H1 (cell line): Measurements from ENCODE around the gene AGAP3. TPM values are rescaled to one million over a fixed set of nuclear protein-coding genes. Genes with fewer than 3 reads are reported as not detected.

Experiments
- CTCF ChIA-PET: fragments of 300-600 bp; sonication (Branson Sonifier 250); formaldehyde crosslinking; loops from one replicate; lab custom pipeline; 2021; ENCODE audit not compliant: partially characterized antibody; lab: Charles Lee
- POLR2A ChIA-PET: fragments of 300-600 bp; sonication (Branson Sonifier 250); formaldehyde crosslinking; loops from one replicate; lab custom pipeline; 2021; ENCODE audit warnings: inconsistent platforms; ENCODE audit not compliant: partially characterized antibody; lab: Charles Lee
- DNase-seq, 2 experiments: peaks; one replicate each; pipeline versions ENCODE4 v3.0.0 to v3.0.0-alpha.2; 2010 to 2022; ENCODE audit warnings: low spot score in 2 of 2, low read depth in 1 of 2, mixed read lengths in 1 of 2
- FAIRE-seq: peaks from 2 replicates; lab custom pipeline; 2011; peaks lifted over from hg19 to GRCh38; lab: Jason Lieb, UNC
- H2AFZ ChIP-seq: 2 replicates; pipeline ENCODE4 v1.8.1; 2012; ENCODE audit warnings: low read length, inconsistent platforms
- H2AK5ac ChIP-seq: 2 replicates; pipeline ENCODE4 v1.6.1; 2013; ENCODE audit warnings: low read depth, low read length
- H2BK120ac ChIP-seq: replicated peaks from 2 replicates; pipeline ENCODE3; 2013; ENCODE audit warnings: low read depth, low read length, inconsistent platforms
- H2BK12ac ChIP-seq: 2 replicates; pipeline ENCODE4 v1.6.1; 2013; ENCODE audit warnings: low read depth, low read length
- H2BK15ac ChIP-seq: 2 replicates; pipeline ENCODE4 v1.6.1; 2013; ENCODE audit warnings: low read length
- H2BK20ac ChIP-seq: 2 replicates; pipeline ENCODE4 v1.6.1; 2013; ENCODE audit warnings: low read length
- H2BK5ac ChIP-seq: 2 replicates; pipeline ENCODE4 v1.6.1; 2013; ENCODE audit warnings: low read depth, low read length
- H3K14ac ChIP-seq: 2 replicates; pipeline ENCODE4 v1.6.1; 2013; ENCODE audit warnings: inconsistent platforms; ENCODE audit not compliant: insufficient read length
- H3K18ac ChIP-seq: 2 replicates; pipeline ENCODE4 v1.6.1; 2013; ENCODE audit warnings: low read length; ENCODE audit errors: extremely low read depth
- H3K23ac ChIP-seq: 2 replicates; pipeline ENCODE4 v1.6.1; 2013; ENCODE audit warnings: inconsistent platforms; ENCODE audit not compliant: insufficient read length
- H3K23me2 ChIP-seq: 2 replicates; pipeline ENCODE4 v1.6.1; 2013; ENCODE audit warnings: low read depth, low read length
- H3K27ac ChIP-seq: 2 replicates; pipeline ENCODE4 v1.6.1; 2011; ENCODE audit warnings: low read depth, low read length, inconsistent platforms
- H3K27me3 ChIP-seq, 4 experiments: replicated peaks in 1 of 4; 1 replicate in 1 of 4; 2 replicates in 3 of 4; pipeline versions ENCODE4 v1.6.1 to v1.8.1; 2011 to 2013; ENCODE audit warnings: low read length in 3 of 4, mild to moderate bottlenecking in 3 of 4, inconsistent platforms in 2 of 4, mixed read lengths in 2 of 4, moderate library complexity in 1 of 4; ENCODE audit not compliant: control insufficient read depth in 3 of 4, insufficient read depth in 3 of 4; ENCODE audit errors: extremely low read depth in 1 of 4
- H3K36me3 ChIP-seq, 4 experiments: 2 replicates each; pipeline versions ENCODE4 v1.6.1 to v1.8.1; 2011 to 2013; ENCODE audit warnings: mild to moderate bottlenecking in 4 of 4, low read length in 3 of 4, moderate library complexity in 2 of 4, control low read depth in 1 of 4, inconsistent platforms in 1 of 4; ENCODE audit not compliant: insufficient read depth in 4 of 4, control insufficient read depth in 2 of 4
- H3K4ac ChIP-seq: replicated peaks from 2 replicates; pipeline ENCODE3; 2013; ENCODE audit warnings: low read length, low read depth, mixed read lengths, inconsistent platforms; ENCODE audit not compliant: insufficient read length
- H3K4me1 ChIP-seq, 4 experiments: replicated peaks in 1 of 4; 1 replicate in 1 of 4; 2 replicates in 3 of 4; pipeline versions ENCODE4 v1.6.1 to v1.8.1; 2011 to 2013; ENCODE audit warnings: low read length in 3 of 4, inconsistent platforms in 2 of 4, mixed read lengths in 1 of 4; ENCODE audit not compliant: insufficient read depth in 4 of 4, control insufficient read depth in 3 of 4
- H3K4me2 ChIP-seq, 2 experiments: 2 replicates each; pipeline versions ENCODE4 v1.6.1 to v1.8.1; 2011 to 2013; ENCODE audit warnings: low read depth in 2 of 2, low read length in 2 of 2, control low read depth in 1 of 2, inconsistent platforms in 1 of 2, mild to moderate bottlenecking in 1 of 2; ENCODE audit not compliant: insufficient read depth in 1 of 2
- H3K4me3 ChIP-seq, 4 experiments: fragments of 200-600, 300-600 bp in 1 of 4; sonication (generic), shearing (Covaris generic), sonication (Bioruptor Twin) in 1 of 4; 2 replicates each; pipeline versions ENCODE4 v1.5.1 to v1.8.1; 2011 to 2016; ENCODE audit warnings: low read length in 4 of 4, low read depth in 3 of 4, control low read depth in 2 of 4, inconsistent platforms in 2 of 4, mild to moderate bottlenecking in 2 of 4, mixed read lengths in 1 of 4, moderate library complexity in 1 of 4; ENCODE audit not compliant: insufficient read depth in 2 of 4; ENCODE audit errors: extremely low read depth in 1 of 4
- H3K56ac ChIP-seq: replicated peaks from 2 replicates; pipeline ENCODE3; 2013; ENCODE audit warnings: low read depth, mild to moderate bottlenecking, mixed read lengths, low read length, inconsistent platforms; ENCODE audit not compliant: insufficient read length
- H3K79me1 ChIP-seq: 2 replicates; pipeline ENCODE4 v1.6.1; 2013; ENCODE audit warnings: low read depth, low read length, control low read depth
- H3K79me2 ChIP-seq, 2 experiments: 2 replicates each; pipeline versions ENCODE4 v1.6.1 to v1.8.1; 2012 to 2013; ENCODE audit warnings: low read length in 2 of 2, mild to moderate bottlenecking in 2 of 2, inconsistent platforms in 1 of 2; ENCODE audit not compliant: insufficient read depth in 2 of 2, control insufficient read depth in 1 of 2
- H3K9ac ChIP-seq, 4 experiments: replicated peaks in 1 of 4; 1 replicate in 1 of 4; 2 replicates in 3 of 4; pipeline versions ENCODE4 v1.6.1 to v1.8.1; 2011 to 2013; ENCODE audit warnings: low read depth in 3 of 4, low read length in 3 of 4, control low read depth in 2 of 4, mild to moderate bottlenecking in 2 of 4, moderate library complexity in 2 of 4, inconsistent platforms in 1 of 4; ENCODE audit errors: extremely low read depth in 1 of 4
- H3K9me3 ChIP-seq, 2 experiments: 2 replicates each; pipeline versions ENCODE4 v1.6.1 to v1.8.1; 2012 to 2013; ENCODE audit warnings: mild to moderate bottlenecking in 2 of 2, moderate library complexity in 2 of 2, control low read depth in 1 of 2, inconsistent platforms in 1 of 2, low read depth in 1 of 2, low read length in 1 of 2, mixed read lengths in 1 of 2; ENCODE audit not compliant: insufficient read depth in 2 of 2
- H4K20me1 ChIP-seq, 2 experiments: replicated peaks in 1 of 2; 2 replicates each; pipeline versions ENCODE3 to v1.8.1; 2011 to 2013; ENCODE audit warnings: inconsistent platforms in 2 of 2, low read length in 2 of 2, mild to moderate bottlenecking in 1 of 2; ENCODE audit not compliant: insufficient read depth in 2 of 2, control insufficient read depth in 1 of 2
- H4K5ac ChIP-seq: 2 replicates; pipeline ENCODE4 v1.6.1; 2013; ENCODE audit warnings: low read length, low read depth, mixed read lengths, inconsistent platforms; ENCODE audit not compliant: insufficient read length
- H4K8ac ChIP-seq: 2 replicates; pipeline ENCODE4 v1.8.0; 2013; ENCODE audit warnings: mild to moderate bottlenecking, moderate library complexity, low read length, inconsistent platforms; ENCODE audit not compliant: insufficient read depth; ENCODE audit errors: extremely low read depth
- H4K91ac ChIP-seq: replicated peaks from 2 replicates; pipeline ENCODE3; 2013; ENCODE audit warnings: low read length, mixed read lengths, inconsistent platforms; ENCODE audit not compliant: insufficient read length
- BCL11A ChIP-seq, 2 experiments: IDR thresholded peaks; one replicate each; pipeline ENCODE4 v1.6.1; 2011; ENCODE audit warnings: low read depth in 2 of 2, low read length in 2 of 2, mild to moderate bottlenecking in 2 of 2
- CBX8 ChIP-seq: fragments of 300-800, 300-1000 bp; sonication (generic); IDR thresholded peaks from 2 replicates; pipeline ENCODE4 v1.7.1; 2016; ENCODE audit warnings: low read depth, low read length, borderline replicate concordance
- CHD1 ChIP-seq: IDR thresholded peaks from 2 replicates; pipeline ENCODE4 v1.6.1; 2012; ENCODE audit warnings: low read depth, low read length, improper control_type of control experiment
- EGR1 ChIP-seq: IDR thresholded peaks from 2 replicates; pipeline ENCODE4 v1.6.1; 2011; ENCODE audit warnings: low read depth, low read length, borderline replicate concordance
- FOSL1 ChIP-seq: IDR thresholded peaks from 2 replicates; pipeline ENCODE4 v1.6.1; 2011; ENCODE audit warnings: mild to moderate bottlenecking, low read depth, low read length, moderate library complexity; ENCODE audit not compliant: insufficient read depth
- JUN ChIP-seq: IDR thresholded peaks from 2 replicates; pipeline ENCODE4 v1.6.1; 2011; ENCODE audit warnings: low read depth, mild to moderate bottlenecking, improper control_type of control experiment, low read length
- JUND ChIP-seq: IDR thresholded peaks from 2 replicates; pipeline ENCODE4 v1.6.1; 2011; ENCODE audit warnings: mild to moderate bottlenecking, improper control_type of control experiment, low read length
- KDM1A ChIP-seq: fragments of 200-600, 300-600 bp; sonication (generic); IDR thresholded peaks from 2 replicates; pipeline ENCODE4 v1.7.1; 2016; ENCODE audit warnings: mild to moderate bottlenecking, low read length, borderline replicate concordance
- KDM5A ChIP-seq: fragments of 200-600 bp; IDR thresholded peaks from 2 replicates; pipeline ENCODE4 v1.7.1; 2012; ENCODE audit warnings: mild to moderate bottlenecking, low read length, inconsistent platforms, mixed read lengths
- MAX ChIP-seq: IDR thresholded peaks from 2 replicates; pipeline ENCODE4 v1.6.1; 2012; ENCODE audit warnings: inconsistent platforms
- NANOG ChIP-seq: IDR thresholded peaks from 2 replicates; pipeline ENCODE4 v1.6.1; 2011; ENCODE audit warnings: low read length, low read depth, mild to moderate bottlenecking, inconsistent platforms; ENCODE audit not compliant: insufficient read depth, poor library complexity, severe bottlenecking
- RBBP5 ChIP-seq: IDR thresholded peaks from 2 replicates; pipeline ENCODE4 v1.7.1; 2012; ENCODE audit warnings: low read depth, mild to moderate bottlenecking, inconsistent platforms, low read length, moderate library complexity, borderline replicate concordance
- YY1 ChIP-seq: IDR thresholded peaks from 2 replicates; pipeline ENCODE4 v1.6.1; 2011; ENCODE audit warnings: low read depth, mild to moderate bottlenecking, low read length
- WGBS, 2 experiments: shearing (Covaris generic) in 1 of 2; methylation state at CpG; one replicate each; pipeline versions ENCODE4 v1.1.6 to v1.1.7; 2013 to 2015; ENCODE audit warnings: low lambda C conversion rate in 2 of 2, mixed read lengths in 2 of 2, inconsistent platforms in 1 of 2, low coverage in 1 of 2, missing lambda C conversion rate in 1 of 2; ENCODE audit not compliant: insufficient replicate concordance in 2 of 2, insufficient coverage in 1 of 2, insufficient read length in 1 of 2; ENCODE audit errors: extremely low coverage in 1 of 2, missing lambda C conversion rate in 1 of 2; 5-methylcytosine and 5-hydroxymethylcytosine counted together
- polyA plus RNA-seq, 7 experiments: library from polyadenylated mRNA; depleted of rRNA in 3 of 7; stranded (reverse) in 5 of 7; unstranded in 2 of 7; fragments of >200 nt in 5 of 7; fragments of 200-250 nt in 2 of 7; gene quantifications; 1 replicate in 5 of 7; 2 replicates in 1 of 7; 4 replicates in 1 of 7; pipeline versions ENCODE4 v1.2.1 to v1.2.3, GENCODE V29; 2011 to 2013; ENCODE audit warnings: missing spikeins in 2 of 7, mixed read lengths in 2 of 7
- total RNA-seq: library from RNA; stranded (reverse); fragmentation: NEBNext Ultra II Directional; extraction: Animal tissue kit (Norgen Biotek cat#: 25700); gene quantifications from 2 replicates; pipeline ENCODE4 v1.2.1, GENCODE V29; 2021

Gene AGAP3
- total and polyA plus RNA-seq, 2 of the 8 experiments (the other 6 are each of a cell fraction or from before 2014, with no cell fraction given), result 66.4 to 120 TPM

GRCh38 chr7:151131592-151132293 is 45.5 kb downstream of the AGAP3 start:
- no peak overlapping the region for H2BK120ac ChIP-seq
- ChIA-PET CTCF (interaction anchor here (0.8 to 11.7 kb wide), 9 partner anchors 11 to 114 kb away, joined by 3 to 197 read pairs (median 4); partner anchors contain the start of gene GBX1), POLR2A (interaction anchor here (0.5 to 1.2 kb wide), 2 partner anchors 15 to 41 kb away, joined by 3 read pairs; no protein-coding TSS in a partner anchor)
- H3K4me1 ChIP-seq, result peaks cover 0 to 6% (median 2%) of the 10 kb centered on the region in 4 experiments; a peak in 6 of 7 replicates
- H2AK5ac ChIP-seq, result no peak overlapping the region
- no peak overlapping the region for H3K9ac ChIP-seq
- DNase-seq (no peak), FAIRE-seq (no peak)
- H3K27me3 ChIP-seq, result peaks cover 0 to 3% (median 1%) of the 10 kb centered on the region in 4 experiments; a peak in 2 of 7 replicates
- H3K27ac ChIP-seq, result no peak overlapping the region
- H3K9me3 ChIP-seq, result no peaks in the 10 kb centered on the region
- no peak overlapping the region for H2BK12ac ChIP-seq
- no peaks in the 10 kb centered on the region for H3K23me2 ChIP-seq
- H4K5ac ChIP-seq, result no peak overlapping the region
- H3K4ac ChIP-seq, result no peak overlapping the region
- WGBS, 2 experiments, result 91% methylated on average over 19 of the region's 19 CpGs; no CpG with 5 or more reads in 1 of the 2 experiments
- no peak overlapping the region for H3K23ac ChIP-seq
- H4K8ac ChIP-seq, result no peak overlapping the region
- no peak overlapping the region for H2AFZ ChIP-seq
- no peak overlapping the region for H3K18ac ChIP-seq
- H3K56ac ChIP-seq, result no peak overlapping the region
- no peak overlapping the region for H3K4me3 ChIP-seq
- H3K14ac ChIP-seq, result no peak overlapping the region
- no peak overlapping the region for H2BK15ac ChIP-seq
- H3K79me1 ChIP-seq, result no peaks in the 10 kb centered on the region
- no peak overlapping the region for H2BK20ac ChIP-seq
- no peaks in the 10 kb centered on the region for H3K79me2 ChIP-seq
- H4K20me1 ChIP-seq, result peaks cover 4 to 25% of the 10 kb centered on the region in 2 experiments
- H3K36me3 ChIP-seq, result peaks cover 0 to 10% (median 5%) of the 10 kb centered on the region in 4 experiments; a peak in 5 of 8 replicates
- no peak overlapping the region for H4K91ac ChIP-seq
- H2BK5ac ChIP-seq, result no peak overlapping the region
- no peak overlapping the region for H3K4me2 ChIP-seq
- TF ChIP-seq EGR1 (no peak), BCL11A (IDR thresholded peaks at IDR 0.05; ENCODE audit: low read depth in 2 of 2, low read length in 2 of 2) (no peak), KDM5A (no peak), KDM1A (no peak), JUN (no peak), CHD1 (no peak), RBBP5 (no peak), FOSL1 (no peak), NANOG (no peak), CBX8 (no peak), YY1 (no peak), MAX (no peak), JUND (no peak)
